Measurements from ENCODE around the gene IGFBP6. TPM values are rescaled to one million over a fixed set of nuclear protein-coding genes. Genes with fewer than 3 reads are reported as not detected.

IGFBP6 gene
- total and polyA plus RNA-seq, 12 donors = 27.0 to 182 (median 41.0) TPM

DNA sequence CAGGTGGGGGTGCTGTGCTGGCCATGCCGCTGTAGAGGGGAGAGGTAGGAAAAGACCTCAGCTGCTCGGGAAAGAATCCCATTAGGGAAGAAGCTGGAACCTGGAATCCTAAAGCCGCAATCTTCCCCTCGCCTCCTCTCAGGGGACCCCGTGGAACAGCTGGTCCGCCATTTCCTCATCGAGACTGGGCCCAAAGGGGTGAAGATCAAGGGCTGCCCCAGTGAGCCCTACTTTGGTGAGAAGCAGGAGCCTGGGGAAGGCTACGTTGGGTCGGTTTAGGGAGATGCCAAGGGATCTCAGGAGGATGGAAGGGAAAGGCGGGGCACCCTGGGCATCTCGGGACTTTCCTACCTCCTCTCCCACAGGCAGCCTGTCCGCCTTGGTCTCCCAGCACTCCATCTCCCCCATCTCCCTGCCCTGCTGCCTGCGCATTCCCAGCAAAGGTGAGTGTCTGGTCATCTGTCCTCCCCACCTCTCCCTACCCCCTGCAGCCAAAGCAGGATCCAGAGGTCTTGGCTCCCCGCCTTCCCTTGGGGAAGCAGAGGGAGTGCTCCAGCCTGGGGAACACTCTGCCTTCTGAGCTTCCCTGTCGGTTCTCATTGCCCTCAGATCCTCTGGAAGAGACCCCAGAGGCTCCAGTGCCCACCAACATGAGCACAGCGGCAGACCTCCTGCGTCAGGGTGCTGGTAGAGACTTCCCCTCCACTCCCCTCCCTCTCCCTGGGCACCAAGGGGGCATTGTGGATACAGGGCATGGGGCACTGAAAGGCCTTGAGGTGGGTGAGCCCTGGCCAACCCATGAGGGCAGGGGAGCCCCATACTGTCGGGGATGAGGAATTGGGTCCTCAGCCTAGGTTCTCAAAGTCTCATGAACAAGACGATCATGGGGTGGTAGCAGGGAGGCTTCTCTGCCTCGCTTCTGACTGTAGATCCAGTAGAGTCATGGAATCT is 35.2 kb upstream of the IGFBP6 start:
- peaks cover 0 to 99% (median 67%) of the 10 kb centered on the region in 9 donors for H3K36me3 ChIP-seq
- ATAC-seq (no peak), DNase-seq (no peak)
- no peak overlapping the region for H3K4me3 ChIP-seq
- intact Hi-C loops (cut with DNase I) = loop anchor here in 1 of 10 donors (5.0 to 10.0 kb wide), 2 partner anchors 35 to 133 kb away; partner anchors contain the start of gene IGFBP6
- H3K27me3 ChIP-seq = no peaks in the 10 kb centered on the region
- peaks cover 45 to 100% (median 79%) of the 10 kb centered on the region in 9 donors for H3K4me1 ChIP-seq
- peak overlapping the region in 9 of 10 donors; percentile 14 to 88 (median 62) for H3K27ac ChIP-seq
- 71% methylated on average over 20 of the region's 20 CpGs for WGBS, 2 donors
- TF ChIP-seq, protein P1, sequence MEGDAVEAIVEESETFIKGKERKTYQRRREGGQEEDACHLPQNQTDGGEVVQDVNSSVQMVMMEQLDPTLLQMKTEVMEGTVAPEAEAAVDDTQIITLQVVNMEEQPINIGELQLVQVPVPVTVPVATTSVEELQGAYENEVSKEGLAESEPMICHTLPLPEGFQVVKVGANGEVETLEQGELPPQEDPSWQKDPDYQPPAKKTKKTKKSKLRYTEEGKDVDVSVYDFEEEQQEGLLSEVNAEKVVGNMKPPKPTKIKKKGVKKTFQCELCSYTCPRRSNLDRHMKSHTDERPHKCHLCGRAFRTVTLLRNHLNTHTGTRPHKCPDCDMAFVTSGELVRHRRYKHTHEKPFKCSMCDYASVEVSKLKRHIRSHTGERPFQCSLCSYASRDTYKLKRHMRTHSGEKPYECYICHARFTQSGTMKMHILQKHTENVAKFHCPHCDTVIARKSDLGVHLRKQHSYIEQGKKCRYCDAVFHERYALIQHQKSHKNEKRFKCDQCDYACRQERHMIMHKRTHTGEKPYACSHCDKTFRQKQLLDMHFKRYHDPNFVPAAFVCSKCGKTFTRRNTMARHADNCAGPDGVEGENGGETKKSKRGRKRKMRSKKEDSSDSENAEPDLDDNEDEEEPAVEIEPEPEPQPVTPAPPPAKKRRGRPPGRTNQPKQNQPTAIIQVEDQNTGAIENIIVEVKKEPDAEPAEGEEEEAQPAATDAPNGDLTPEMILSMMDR (IDR thresholded peaks at IDR 0.05) = no peak
- H3K9me3 ChIP-seq = no peaks in the 10 kb centered on the region

DNA sequence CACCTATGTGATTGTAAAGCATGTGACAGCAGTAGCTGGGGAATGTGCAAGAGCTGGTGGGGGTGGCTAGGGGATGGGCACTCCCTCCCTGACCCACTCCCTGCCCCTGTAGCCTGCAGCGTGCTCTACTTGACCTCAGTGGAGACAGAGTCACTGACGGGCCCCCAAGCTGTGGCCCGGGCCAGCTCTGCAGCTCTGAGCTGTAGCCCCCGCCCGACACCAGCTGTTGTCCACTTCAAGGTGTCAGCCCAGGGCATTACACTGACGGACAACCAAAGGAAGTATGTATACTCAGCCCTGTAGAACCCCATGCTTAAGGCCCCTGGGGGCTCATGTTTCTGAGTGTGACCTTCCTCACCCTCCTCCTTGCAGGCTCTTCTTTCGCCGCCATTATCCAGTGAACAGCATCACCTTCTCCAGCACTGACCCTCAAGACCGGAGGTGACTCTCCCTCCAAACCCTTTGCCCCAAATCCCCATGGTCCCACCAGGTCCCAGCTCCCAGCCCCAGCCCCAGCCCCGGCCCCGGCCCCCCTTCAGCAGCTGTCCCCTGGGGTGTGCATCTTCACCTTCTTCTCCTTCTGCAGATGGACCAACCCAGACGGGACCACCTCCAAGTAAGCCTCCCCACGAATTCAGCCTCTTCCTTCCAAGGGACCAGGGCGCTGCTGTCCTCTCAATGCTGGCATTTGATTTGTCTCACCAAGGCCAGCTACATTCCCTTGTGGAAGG is 34.3 kb upstream of the IGFBP6 start:
- TF ChIP-seq, protein P1 (IDR thresholded peaks at IDR 0.05) = no peak
- H3K9me3 ChIP-seq = no peaks in the 10 kb centered on the region
- intact Hi-C loops (cut with DNase I) = loop anchor here in 1 of 10 donors (5.0 to 10.0 kb wide), 2 partner anchors 34 to 132 kb away; partner anchors contain the start of gene IGFBP6
- 65 to 70% methylated on average over 14 of the region's 14 CpGs for WGBS, 2 donors
- DNase-seq (no peak), ATAC-seq (no peak)
- H3K27me3 ChIP-seq = no peaks in the 10 kb centered on the region
- H3K27ac ChIP-seq = peak overlapping the region in 9 of 10 donors; percentile 17 to 88 (median 66)
- H3K36me3 ChIP-seq = peaks cover 0 to 99% (median 58%) of the 10 kb centered on the region in 9 donors
- H3K4me1 ChIP-seq = peaks cover 45 to 100% (median 79%) of the 10 kb centered on the region in 9 donors
- no peak overlapping the region for H3K4me3 ChIP-seq

DNA sequence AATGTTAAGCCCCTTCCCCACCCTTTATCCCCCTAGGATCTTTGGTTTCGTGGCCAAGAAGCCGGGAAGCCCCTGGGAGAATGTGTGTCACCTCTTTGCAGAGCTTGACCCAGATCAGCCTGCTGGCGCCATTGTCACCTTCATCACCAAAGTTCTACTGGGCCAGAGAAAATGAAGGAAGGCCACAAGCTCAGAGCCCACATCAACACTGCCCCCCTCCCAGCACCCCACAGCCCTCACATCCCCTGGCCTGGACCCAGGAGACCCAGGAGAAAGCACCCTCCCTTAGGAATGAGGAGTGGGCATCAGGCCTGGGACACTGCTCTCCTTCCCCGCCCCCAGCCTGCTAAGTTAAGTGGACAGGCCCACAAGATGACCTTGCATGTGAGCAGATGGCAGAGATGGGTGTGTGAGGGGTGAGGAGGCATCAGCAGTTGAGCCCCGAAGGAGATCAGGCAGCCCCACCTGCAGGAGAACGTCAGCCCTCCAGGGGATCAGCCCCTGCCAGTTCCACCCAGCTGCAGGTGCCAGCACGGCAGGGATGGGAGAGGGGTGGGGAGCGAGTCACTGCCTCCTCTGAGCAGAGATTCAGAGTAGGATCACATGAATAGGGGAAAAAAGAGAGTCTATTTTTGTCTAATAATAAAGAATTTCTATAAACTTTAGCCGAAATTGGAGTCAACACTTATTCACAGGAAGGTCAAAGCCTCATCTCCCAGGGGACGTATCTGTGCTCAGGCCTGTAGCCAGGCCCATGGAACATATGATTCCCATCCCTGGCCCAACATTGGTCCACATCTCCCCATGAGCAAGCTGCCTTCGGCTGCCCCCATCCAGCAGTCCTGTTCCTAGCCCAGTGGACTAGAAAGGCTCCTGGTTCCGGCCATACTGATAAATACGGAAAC is 33.5 kb upstream of the IGFBP6 start:
- DNase-seq (peak; percentile 47 to 81), ATAC-seq (peak in 7 of 8 donors; percentile 35 to 58 (median 53))
- H3K9me3 ChIP-seq = no peaks in the 10 kb centered on the region
- H3K4me3 ChIP-seq = no peak overlapping the region
- peaks cover 0 to 97% (median 50%) of the 10 kb centered on the region in 9 donors for H3K36me3 ChIP-seq
- 46 to 55% methylated on average over 13 of the region's 13 CpGs for WGBS, 2 donors
- H3K27ac ChIP-seq = peak overlapping the region; percentile 5 to 88 (median 68)
- no peaks in the 10 kb centered on the region for H3K27me3 ChIP-seq
- intact Hi-C loops (cut with DNase I) = loop anchor here in 4 of 10 donors (1.0 to 10.0 kb wide), 5 partner anchors 8 to 131 kb away; partner anchors contain the start of gene IGFBP6 (in 1 of the 4)
- H3K4me1 ChIP-seq = peaks cover 49 to 100% (median 84%) of the 10 kb centered on the region in 9 donors
- TF ChIP-seq, protein P1 (IDR thresholded peaks at IDR 0.05) = peak in 1 of 9 donors; percentile 3

All from heart right ventricle (tissue), 16 donors.